Right atrium auricular region (tissue), 2 donors: ENCODE data around the gene CADM1. TPM values are rescaled to one million over a fixed set of nuclear protein-coding genes. Genes with fewer than 3 reads are reported as not detected.

ENCODE experiments used
- DNase-seq: peaks from one replicate; pipeline ENCODE4 v3.0.0-alpha.2; 2019; ENCODE audit warnings: low spot score
- H3K27ac ChIP-seq, 2 donors: fragments of 200-600 bp; sonication (generic); 1 replicate in 1 of 2; 2 replicates in 1 of 2; pipeline ENCODE4 v1.5.1; 2016 to 2019
- H3K27me3 ChIP-seq, 2 donors: fragments of 200-600 bp; sonication (generic); one replicate each; pipeline versions ENCODE4 v1.5.1 to v1.6.0; 2017 to 2019
- H3K36me3 ChIP-seq: fragments of 200-600 bp; sonication (generic); one replicate; pipeline ENCODE4 v1.5.1; 2016
- H3K4me1 ChIP-seq, 2 donors: fragments of 200-600 bp; sonication (generic); one replicate each; pipeline versions ENCODE4 v1.5.1 to v1.6.0; 2017 to 2019
- H3K4me3 ChIP-seq, 2 donors: fragments of 200-600 bp; sonication (generic); 1 replicate in 1 of 2; 2 replicates in 1 of 2; pipeline ENCODE4 v1.5.1; 2017 to 2019; ENCODE audit warnings: mild to moderate bottlenecking in 1 of 2, moderate library complexity in 1 of 2
- H3K9me3 ChIP-seq, 2 donors: fragments of 200-600 bp; sonication (generic); one replicate each; pipeline ENCODE4 v1.5.1; 2019
- total RNA-seq, 2 donors: library from RNA; depleted of rRNA; stranded (reverse); fragments of >200 nt; gene quantifications; one replicate each; pipeline ENCODE4 v1.1.0, GENCODE V29; 2016
- TF ChIP-seq, protein P1 (sequence below), 2 donors: fragments of 200-600 bp; sonication (generic); IDR thresholded peaks; one replicate each; pipeline ENCODE4 v1.5.1; 2019; ENCODE audit warnings: antibody characterized with exemption in 2 of 2

CADM1 gene
- total RNA-seq, 2 donors from 2014 or later = 19.8 to 33.9 TPM

DNA sequence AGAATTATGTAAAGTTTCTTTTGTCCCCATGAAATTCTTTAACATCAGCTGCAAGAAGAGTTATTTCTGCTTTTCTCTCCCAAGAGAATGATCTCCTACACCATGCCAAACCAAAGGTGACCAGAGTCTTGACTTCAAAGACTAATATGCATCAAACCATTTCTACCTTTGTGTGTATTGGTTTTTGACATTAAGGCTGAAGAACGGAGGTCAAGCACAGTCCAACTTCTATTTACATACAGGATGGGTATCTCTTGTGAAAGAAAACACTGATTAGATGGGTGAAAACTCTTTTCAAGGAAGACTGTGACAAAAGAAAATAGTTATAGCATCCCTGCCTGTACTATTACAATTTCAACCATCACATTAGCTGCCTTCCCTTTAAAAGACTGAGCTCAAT lies 256.3 kb downstream of the CADM1 start:
- no peaks in the 10 kb centered on the region for H3K36me3 ChIP-seq
- H3K9me3 ChIP-seq = no peaks in the 10 kb centered on the region
- no peak overlapping the region for H3K4me3 ChIP-seq
- no peaks in the 10 kb centered on the region for H3K27me3 ChIP-seq
- DNase-seq = no peak
- peaks cover 0 to 6% of the 10 kb centered on the region in 2 donors for H3K4me1 ChIP-seq
- TF ChIP-seq, protein P1, sequence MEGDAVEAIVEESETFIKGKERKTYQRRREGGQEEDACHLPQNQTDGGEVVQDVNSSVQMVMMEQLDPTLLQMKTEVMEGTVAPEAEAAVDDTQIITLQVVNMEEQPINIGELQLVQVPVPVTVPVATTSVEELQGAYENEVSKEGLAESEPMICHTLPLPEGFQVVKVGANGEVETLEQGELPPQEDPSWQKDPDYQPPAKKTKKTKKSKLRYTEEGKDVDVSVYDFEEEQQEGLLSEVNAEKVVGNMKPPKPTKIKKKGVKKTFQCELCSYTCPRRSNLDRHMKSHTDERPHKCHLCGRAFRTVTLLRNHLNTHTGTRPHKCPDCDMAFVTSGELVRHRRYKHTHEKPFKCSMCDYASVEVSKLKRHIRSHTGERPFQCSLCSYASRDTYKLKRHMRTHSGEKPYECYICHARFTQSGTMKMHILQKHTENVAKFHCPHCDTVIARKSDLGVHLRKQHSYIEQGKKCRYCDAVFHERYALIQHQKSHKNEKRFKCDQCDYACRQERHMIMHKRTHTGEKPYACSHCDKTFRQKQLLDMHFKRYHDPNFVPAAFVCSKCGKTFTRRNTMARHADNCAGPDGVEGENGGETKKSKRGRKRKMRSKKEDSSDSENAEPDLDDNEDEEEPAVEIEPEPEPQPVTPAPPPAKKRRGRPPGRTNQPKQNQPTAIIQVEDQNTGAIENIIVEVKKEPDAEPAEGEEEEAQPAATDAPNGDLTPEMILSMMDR (IDR thresholded peaks at IDR 0.05) = no peak
- H3K27ac ChIP-seq = no peak overlapping the region

DNA sequence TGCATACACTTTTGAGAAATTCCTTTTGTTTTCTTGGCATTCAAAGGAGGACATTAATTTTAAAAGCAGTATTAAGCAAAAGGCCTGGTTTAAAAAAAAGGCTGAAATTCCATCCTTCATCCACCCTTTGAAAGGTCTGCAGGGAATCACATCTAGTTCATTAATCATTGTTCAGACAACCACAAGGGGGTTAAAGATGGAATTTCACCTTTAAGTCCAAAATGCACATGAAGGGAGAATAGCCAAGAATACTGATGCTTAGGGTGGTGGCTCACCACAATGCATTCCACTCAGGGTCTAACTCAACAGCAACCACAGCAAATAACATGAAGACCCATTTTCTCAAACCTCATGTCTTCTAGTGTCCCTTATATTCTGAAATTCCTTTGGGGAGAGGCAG lies 256.9 kb downstream of the CADM1 start:
- H3K27ac ChIP-seq = no peak overlapping the region
- no peaks in the 10 kb centered on the region for H3K9me3 ChIP-seq
- H3K4me1 ChIP-seq = peaks cover 0 to 6% of the 10 kb centered on the region in 2 donors
- H3K36me3 ChIP-seq = no peaks in the 10 kb centered on the region
- no peak for DNase-seq
- TF ChIP-seq, protein P1 (IDR thresholded peaks at IDR 0.05) = no peak
- H3K27me3 ChIP-seq = no peaks in the 10 kb centered on the region
- H3K4me3 ChIP-seq = no peak overlapping the region

DNA sequence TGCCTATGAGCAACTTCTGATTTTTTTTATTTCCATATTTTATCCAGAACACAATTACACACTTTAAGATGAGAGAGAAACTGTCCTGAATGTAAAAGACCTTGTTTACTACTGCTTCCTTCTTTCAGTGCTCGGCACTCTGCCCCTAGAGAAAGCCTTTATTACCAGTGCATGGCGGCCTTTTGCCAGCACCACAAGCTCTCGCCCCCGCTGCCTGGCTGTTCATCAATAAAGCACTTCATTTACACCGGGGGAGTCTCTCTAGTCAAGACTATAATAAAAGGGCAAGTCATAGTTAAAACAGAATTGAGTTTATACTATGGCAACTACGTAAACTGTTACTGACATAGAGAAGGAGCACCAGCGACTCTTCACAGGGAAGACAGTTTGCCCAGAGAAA lies 259.5 kb downstream of the CADM1 start:
- H3K4me1 ChIP-seq = peaks cover 0 to 4% of the 10 kb centered on the region in 2 donors
- TF ChIP-seq, protein P1 (IDR thresholded peaks at IDR 0.05) = no peak
- H3K27ac ChIP-seq = no peak overlapping the region
- DNase-seq = no peak
- H3K36me3 ChIP-seq = no peaks in the 10 kb centered on the region
- H3K4me3 ChIP-seq = no peak overlapping the region
- H3K9me3 ChIP-seq = no peaks in the 10 kb centered on the region
- no peaks in the 10 kb centered on the region for H3K27me3 ChIP-seq

DNA sequence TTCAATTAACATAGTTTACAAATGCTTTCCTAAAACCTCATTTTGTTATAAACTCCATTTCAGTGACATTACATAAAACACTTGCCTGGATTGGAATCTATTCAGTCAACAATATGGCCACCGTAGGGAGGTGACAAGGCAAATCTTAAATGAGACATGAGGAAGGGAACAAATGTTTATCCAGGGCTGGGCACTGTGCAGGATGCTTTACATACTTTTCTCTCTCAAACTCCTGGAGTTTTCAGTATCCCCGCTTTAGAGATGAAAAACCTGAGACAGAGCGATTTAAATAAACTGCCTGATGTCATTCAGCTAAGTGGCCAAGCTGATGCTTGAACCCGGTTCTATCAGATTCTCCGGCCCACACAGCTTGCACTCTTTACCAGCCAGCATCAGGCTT lies 259.9 kb downstream of the CADM1 start:
- H3K9me3 ChIP-seq = no peaks in the 10 kb centered on the region
- no peak for DNase-seq
- no peak overlapping the region for H3K27ac ChIP-seq
- TF ChIP-seq, protein P1 (IDR thresholded peaks at IDR 0.05) = no peak
- H3K4me1 ChIP-seq = peaks cover 0 to 4% of the 10 kb centered on the region in 2 donors
- H3K4me3 ChIP-seq = no peak overlapping the region
- H3K27me3 ChIP-seq = no peaks in the 10 kb centered on the region
- no peaks in the 10 kb centered on the region for H3K36me3 ChIP-seq

DNA sequence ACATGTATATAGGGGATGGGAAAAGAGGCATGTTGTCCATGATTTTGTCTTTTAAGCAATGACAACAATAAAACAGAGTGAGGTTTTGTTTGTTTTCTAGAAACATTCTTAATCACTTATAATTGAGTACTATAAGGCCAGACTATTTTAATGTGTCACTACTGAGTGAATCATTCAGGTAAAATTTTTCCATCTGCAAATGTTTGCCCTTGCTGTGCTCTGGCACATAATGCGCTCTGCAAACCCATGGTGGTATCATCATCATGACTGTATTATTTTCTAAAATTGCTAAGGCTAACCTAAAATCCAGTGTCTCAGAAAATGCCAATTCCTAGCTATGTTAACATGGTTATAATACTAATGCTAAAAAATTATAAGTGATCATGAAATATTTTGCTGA lies 261.2 kb downstream of the CADM1 start:
- Histone ChIP-seq H3K36me3 (no peaks in the 10 kb centered on the region), H3K27ac (no peak overlapping the region), H3K27me3 (no peaks in the 10 kb centered on the region), H3K4me3 (no peak overlapping the region), H3K9me3 (no peaks in the 10 kb centered on the region), H3K4me1 (peaks cover 0 to 4% of the 10 kb centered on the region in 2 donors)
- DNase-seq = no peak
- TF ChIP-seq, protein P1 (IDR thresholded peaks at IDR 0.05) = no peak

DNA sequence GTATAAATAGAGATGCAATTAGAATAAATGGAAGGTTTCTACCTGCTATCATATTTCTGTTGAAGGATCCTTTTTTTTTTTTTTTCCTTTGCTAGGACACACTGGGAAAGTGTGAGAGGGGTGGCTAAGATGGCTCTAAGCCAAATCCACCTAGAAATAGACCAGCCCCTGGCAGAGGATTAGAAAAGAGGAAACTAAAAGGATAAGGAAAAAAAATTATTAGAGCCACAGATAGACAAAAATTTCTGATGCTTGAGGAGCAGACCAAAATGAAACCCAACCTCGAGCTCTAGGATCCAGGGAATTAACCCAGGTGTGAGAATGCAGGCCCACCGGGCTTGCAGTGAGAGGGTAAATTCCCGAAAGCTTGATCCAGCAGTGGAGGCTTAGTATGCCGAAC lies 262.3 kb downstream of the CADM1 start:
- TF ChIP-seq, protein P1 (IDR thresholded peaks at IDR 0.05) = no peak
- H3K4me1 ChIP-seq = peaks cover 0 to 4% of the 10 kb centered on the region in 2 donors
- no peak overlapping the region for H3K27ac ChIP-seq
- no peaks in the 10 kb centered on the region for H3K9me3 ChIP-seq
- no peak for DNase-seq
- no peak overlapping the region for H3K4me3 ChIP-seq
- H3K27me3 ChIP-seq = no peaks in the 10 kb centered on the region
- no peaks in the 10 kb centered on the region for H3K36me3 ChIP-seq
